ENCODE data around the gene PCDHGB3.
"Not testable (repeated sequence)": the region's sequence is repeated elsewhere in the genome, so short reads cannot be mapped to it uniquely, and the experiment has no call there.

PCDHGB3 gene

DNA sequence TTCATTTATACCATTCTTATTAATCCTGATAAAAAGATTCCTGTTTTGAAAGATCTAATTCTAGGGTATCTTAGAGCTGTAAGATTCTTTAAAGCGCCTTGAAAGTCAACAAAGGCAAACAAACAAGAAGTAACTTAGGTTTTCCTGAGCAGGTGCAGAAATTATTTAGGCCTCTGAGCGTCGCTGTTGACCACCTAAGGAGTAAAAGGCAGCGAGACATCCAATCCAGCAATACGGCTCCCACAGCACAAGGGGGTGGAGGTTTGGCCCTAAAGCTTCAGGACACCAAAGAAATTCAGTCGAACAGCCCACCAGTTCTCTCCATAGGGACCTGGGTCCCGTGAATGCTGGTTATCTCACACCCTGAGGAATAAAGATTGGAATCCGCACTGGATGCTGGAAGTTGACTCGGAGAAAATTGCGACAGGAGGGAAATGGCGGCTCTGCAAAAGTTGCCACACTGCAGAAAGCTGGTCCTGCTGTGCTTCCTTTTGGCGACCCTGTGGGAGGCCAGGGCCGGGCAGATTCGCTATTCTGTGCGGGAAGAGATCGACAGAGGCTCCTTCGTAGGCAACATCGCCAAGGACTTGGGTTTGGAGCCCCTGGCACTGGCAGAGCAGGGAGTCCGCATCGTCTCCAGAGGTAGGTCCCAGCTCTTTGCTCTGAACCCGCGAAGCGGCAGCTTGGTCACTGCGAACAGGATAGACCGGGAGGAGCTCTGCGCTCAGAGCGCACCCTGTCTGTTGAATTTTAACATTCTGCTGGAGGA is 31.3 kb upstream of the PCDHGB3 start, which contains the start of gene PCDHGA2:
PCDHGA2 (plus strand) TSS at position 223 of the 769 bp plus-strand sequence.
- DNase-seq (ENCODE audit: low read depth), result peak; percentile 16
- peak; percentile 44 for TF ChIP-seq CTCF (IDR thresholded peaks at IDR 0.05; ENCODE audit: low read depth, low read length, missing control alignments)
- H3K4me3 ChIP-seq (ENCODE audit: low read depth, low read length), result peak within 1 kb of the TSS; percentile 30
- in situ Hi-C loops (cut with HindIII; ENCODE audit: low sequenced_read_pairs), result loop anchor here (5.0 kb wide), 1 partner anchor 49 kb away; the partner anchor contains the start of gene PCDHGB4

DNA sequence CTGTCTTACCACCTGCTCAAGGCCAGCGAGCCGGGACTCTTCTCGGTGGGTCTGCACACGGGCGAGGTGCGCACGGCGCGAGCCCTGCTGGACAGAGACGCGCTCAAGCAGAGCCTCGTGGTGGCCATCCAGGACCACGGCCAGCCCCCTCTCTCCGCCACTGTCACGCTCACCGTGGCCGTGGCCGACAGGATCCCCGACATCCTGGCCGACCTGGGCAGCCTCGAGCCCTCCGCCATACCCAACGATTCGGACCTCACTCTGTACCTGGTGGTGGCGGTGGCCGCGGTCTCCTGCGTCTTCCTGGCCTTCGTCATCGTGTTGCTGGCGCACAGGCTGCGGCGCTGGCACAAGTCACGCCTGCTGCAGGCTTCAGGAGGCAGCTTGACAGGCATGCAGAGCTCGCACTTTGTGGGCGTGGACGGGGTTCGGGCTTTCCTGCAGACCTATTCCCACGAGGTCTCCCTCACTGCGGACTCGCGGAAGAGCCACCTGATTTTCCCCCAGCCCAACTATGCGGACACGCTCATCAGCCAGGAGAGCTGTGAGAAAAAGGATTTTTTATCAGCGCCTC is 29.2 kb upstream of the PCDHGB3 start:
- H3K4me3 ChIP-seq (ENCODE audit: low read depth, low read length); DNase-seq (ENCODE audit: low read depth): not testable (repeated sequence)
- in situ Hi-C loops (cut with HindIII; ENCODE audit: low sequenced_read_pairs), result loop anchor here (5.0 kb wide), 1 partner anchor 86 kb away; no protein-coding TSS in a partner anchor

DNA sequence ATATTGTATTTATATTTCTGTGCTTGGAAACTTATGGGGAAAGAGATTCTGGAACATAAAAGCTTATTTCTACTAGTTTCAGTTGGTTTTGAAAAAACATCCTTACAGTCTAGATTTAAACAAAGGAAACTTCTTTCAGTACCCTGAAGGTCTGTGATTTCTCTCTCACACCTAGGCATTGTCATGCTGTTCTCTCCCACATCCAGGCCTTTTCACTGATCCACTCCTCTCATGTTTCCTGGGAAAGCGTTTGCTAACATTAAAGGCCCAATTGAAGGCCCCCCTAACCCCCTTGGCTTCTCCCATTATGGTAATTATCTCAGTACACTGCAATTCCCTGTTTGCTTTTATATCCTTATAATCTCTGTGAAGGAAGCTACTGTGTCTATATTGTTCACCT is 27.3 kb upstream of the PCDHGB3 start:
- TF ChIP-seq CTCF (IDR thresholded peaks at IDR 0.05; ENCODE audit: low read depth, low read length, missing control alignments), result no peak
- in situ Hi-C loops (cut with HindIII; ENCODE audit: low sequenced_read_pairs), result loop anchor here (5.0 kb wide), 1 partner anchor 85 kb away; no protein-coding TSS in a partner anchor
- no peak for DNase-seq (ENCODE audit: low read depth)
- no peak overlapping the region for H3K4me3 ChIP-seq (ENCODE audit: low read depth, low read length)

DNA sequence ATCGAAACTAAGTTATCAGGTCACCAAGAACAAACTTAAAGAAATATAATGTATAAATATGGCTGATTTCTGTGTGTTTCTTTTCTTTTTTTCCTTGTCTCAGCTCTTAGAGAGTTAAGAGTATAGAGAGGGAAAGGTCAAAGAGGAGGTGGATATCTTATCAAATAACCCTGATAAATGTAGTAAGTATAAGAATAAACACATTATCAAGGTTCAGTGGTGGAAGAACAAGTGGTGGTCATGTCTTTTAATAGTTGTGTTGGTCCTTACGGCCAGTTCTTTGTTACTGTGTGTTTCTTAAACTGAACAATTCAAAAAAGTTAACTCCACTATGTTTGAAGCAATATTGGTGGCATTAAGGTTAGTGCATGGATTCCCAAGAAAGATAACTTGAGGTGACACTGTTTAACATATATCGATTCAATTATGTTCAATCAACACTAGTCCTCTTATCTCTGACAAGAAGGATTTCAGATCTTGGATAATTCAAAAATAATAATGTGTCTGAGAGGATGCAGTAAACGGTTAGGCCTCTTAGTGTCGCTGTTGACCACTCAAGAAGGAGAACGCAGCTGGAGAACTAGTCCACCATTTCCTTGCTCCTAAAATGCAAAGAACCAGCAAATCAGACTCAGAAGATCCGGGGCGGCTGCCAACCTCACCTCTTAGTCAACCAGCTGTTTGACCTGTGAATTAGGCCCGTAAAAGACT is 26.6 kb upstream of the PCDHGB3 start, which contains the start of gene PCDHGA3:
PCDHGA3 (plus strand) TSS at position 588 of the 711 bp plus-strand sequence. CDS start 205 bp downstream, outside the sequence.
- TF ChIP-seq CTCF (IDR thresholded peaks at IDR 0.05; ENCODE audit: low read depth, low read length, missing control alignments), result peak; percentile 34
- in situ Hi-C loops (cut with HindIII; ENCODE audit: low sequenced_read_pairs), result loop anchor here (5.0 kb wide), 1 partner anchor 84 kb away; no protein-coding TSS in a partner anchor
- peak; percentile 26 for DNase-seq (ENCODE audit: low read depth)
- peak within 1 kb of the TSS; percentile 30 for H3K4me3 ChIP-seq (ENCODE audit: low read depth, low read length)

DNA sequence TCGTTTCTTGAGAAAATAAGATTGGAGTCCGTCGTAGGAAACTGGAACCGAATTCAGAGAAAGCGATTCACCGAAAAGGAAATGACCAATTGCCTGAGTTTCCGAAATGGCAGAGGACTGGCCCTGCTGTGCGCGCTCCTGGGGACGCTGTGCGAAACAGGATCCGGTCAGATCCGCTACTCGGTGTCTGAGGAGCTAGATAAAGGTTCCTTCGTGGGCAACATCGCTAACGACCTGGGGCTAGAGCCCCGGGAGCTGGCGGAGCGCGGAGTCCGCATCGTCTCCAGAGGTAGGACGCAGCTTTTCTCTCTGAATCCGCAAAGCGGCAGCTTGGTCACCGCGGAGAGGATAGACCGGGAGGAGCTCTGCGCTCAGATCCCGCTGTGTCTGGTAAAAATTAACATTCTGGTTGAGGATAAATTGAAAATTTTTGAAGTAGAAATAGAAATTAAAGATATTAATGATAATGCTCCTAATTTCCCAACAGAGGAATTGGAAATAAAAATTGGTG is 26.0 kb upstream of the PCDHGB3 start:
- in situ Hi-C loops (cut with HindIII; ENCODE audit: low sequenced_read_pairs), result loop anchor here (5.0 kb wide), 1 partner anchor 83 kb away; no protein-coding TSS in a partner anchor
- TF ChIP-seq CTCF (IDR thresholded peaks at IDR 0.05; ENCODE audit: low read depth, low read length, missing control alignments), result no peak
- DNase-seq (ENCODE audit: low read depth), result no peak
- H3K4me3 ChIP-seq (ENCODE audit: low read depth, low read length), result peak overlapping the region; percentile 30

DNA sequence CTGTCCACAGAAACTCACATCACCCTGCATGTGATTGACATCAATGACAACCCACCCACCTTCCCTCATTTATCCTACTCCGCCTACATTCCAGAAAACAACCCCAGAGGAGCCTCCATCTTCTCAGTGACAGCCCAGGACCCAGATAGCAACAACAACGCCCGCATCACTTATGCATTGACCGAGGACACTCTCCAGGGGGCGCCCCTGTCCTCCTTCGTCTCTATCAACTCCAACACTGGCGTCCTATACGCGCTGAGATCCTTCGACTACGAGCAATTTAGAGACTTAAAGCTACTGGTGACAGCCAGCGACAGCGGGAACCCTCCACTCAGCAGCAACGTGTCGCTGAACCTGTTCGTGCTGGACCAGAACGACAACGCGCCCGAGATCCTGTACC is 24.7 kb upstream of the PCDHGB3 start:
- no peak for TF ChIP-seq CTCF (IDR thresholded peaks at IDR 0.05; ENCODE audit: low read depth, low read length, missing control alignments)
- in situ Hi-C loops (cut with HindIII; ENCODE audit: low sequenced_read_pairs), result no loop called here
- no peak overlapping the region for H3K4me3 ChIP-seq (ENCODE audit: low read depth, low read length)
- no peak for DNase-seq (ENCODE audit: low read depth)

- H3K4me3 ChIP-seq (ENCODE audit: low read depth, low read length); in situ Hi-C loops (cut with HindIII; ENCODE audit: low sequenced_read_pairs); DNase-seq (ENCODE audit: low read depth): not testable (repeated sequence)
Measured at GRCh38 chr5:141346017-141346416, 24.0 kb upstream of the PCDHGB3 start.
